COLO829 (cell line): Measurements from ENCODE around the gene MBNL1.
A peak's percentile ranks its signal among the peaks of the same experiment; 100 is the strongest.

Experiments used
- DNase-seq: peaks from one replicate; pipeline ENCODE4 v3.0.0; 2012; ENCODE audit warnings: low spot score

The MBNL1 gene

DNA sequence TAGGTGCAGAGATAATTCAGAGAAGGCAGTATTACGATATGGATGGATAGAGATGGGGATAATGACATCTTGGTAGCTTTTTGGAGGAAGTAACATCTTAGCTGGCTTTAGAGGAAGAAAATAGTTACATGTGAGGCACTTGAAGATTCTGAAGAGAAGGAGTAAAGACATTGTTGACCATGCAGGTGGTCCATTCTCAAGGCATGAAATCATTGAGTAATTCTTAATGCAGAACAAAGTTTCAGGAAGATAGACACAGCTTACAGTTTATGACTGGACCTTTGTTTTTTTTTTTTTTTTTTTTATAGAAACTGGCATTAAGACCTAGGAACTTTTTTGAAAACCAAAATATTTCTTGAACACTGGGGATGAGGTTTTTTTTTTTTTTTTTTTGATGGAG lies 28.2 kb downstream of the MBNL1 start:
- no peak for DNase-seq

- DNase-seq, result peak; percentile 80
These were observed 29.9 kb downstream of the MBNL1 start for GRCh38 chr3:152298393-152299248.

GRCh38 chr3:152299249-152299976 lies 30.7 kb downstream of the MBNL1 start:
- no peak for DNase-seq

- no peak for DNase-seq
These were observed 31.5 kb downstream of the MBNL1 start for GRCh38 chr3:152300029-152300731.

DNA sequence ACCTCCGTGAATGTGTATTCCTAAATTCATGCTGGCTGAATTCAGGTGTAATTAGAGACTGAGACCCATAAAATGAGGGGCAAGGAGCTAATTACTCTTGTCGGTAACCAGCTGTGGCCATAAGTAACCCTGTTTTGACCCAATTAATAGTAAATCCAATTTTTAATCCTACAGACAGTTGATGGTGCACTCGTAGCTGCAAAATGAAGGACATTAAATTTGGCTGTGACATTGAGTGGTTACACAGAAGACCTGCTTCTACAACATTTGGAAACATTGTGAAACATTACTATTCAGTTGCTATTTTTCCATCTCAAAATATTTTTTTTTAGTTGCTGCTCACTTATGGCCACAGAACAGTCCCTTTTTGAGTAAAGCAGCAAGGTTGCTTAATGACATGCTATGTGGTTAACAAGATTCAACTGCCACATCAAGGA lies 33.0 kb downstream of the MBNL1 start:
- no peak for DNase-seq

- DNase-seq, result peak; percentile 43
These were observed 33.8 kb downstream of the MBNL1 start for GRCh38 chr3:152302521-152303021.

DNA sequence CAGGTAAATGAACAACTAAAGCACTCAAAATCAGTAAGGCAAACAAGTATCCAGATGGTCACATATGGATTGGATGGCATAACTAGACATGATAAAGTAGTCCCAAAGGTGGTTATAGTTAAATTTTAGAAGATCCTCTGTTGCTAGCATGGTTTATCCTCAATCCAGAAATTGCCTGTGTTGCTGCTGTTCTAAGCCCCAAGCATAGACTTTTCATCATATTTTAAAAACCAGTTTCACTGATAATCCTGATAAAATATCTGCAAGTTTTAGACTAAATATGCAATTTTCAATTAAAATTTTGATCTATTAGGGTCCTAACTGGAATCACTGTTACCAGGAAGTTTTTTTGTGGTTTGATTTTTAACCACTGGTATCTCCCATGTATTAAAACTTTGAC lies 35.4 kb downstream of the MBNL1 start:
- no peak for DNase-seq

DNA sequence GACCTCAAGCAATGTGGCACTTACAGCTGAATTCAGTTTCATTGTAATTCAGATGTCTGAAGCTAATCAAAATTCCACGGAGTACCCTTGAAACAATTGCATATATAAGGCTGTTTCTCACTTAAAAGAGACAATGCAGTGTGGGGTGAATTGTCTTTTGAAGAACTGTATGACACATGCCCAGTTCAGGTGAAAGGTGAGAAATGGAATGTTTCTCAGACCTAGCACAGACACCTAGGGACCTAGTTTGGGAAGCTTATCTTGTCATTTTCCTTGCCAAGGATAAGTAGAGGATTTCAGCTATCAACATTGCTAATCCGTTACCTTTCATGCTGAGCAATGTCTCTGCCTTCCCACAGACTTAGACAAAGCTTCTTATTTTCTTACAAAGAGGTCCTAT lies 36.3 kb downstream of the MBNL1 start:
- DNase-seq, result no peak

DNA sequence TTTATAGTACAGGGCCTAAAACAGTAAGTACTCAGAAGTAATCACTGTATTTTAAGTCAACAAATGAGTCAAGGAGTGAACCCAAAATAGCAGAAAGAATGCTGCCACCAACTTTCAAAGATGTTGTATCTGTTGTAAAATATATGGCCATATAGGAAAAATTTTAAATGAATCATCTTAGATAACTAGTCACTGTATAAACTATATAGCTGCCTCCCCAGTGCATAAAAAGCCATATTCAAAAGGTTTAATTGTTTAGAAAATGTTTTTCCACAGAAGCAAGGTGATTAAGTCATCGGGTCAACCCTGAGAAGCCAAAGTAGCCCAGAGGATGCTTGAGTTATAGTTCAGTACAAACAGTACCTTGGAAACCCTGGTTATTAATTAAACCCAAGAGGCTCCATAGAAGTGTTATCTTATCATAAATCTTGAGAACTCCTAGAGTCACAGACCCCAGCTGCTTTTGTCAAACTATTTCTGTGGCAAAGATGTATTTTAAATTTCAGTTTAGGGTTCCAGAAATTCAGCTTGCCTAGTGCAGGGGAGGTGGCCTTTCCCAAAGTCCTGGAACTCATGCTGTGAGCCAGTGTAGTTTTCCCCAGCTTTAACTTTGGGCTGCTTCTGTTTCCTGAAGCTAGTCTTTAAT lies 39.2 kb downstream of the MBNL1 start:
- no peak for DNase-seq

DNA sequence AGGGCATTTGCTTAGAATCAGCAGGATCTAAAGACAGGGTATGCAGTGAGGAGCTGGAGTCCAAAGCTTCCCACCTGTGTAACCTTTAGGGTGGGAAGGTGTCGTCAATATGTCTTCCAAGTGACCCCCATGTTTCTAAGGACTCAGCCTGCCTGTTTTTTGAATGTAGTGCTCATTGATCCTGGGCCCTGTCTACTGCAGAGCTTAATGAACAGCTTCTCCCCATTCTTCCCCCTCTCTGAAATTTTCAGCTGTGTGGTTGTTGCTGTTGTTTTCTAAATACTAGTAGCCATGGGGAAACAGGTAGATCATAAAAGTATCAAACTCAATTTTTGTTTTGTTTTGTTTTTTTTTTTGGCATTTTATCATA lies 39.7 kb downstream of the MBNL1 start:
- DNase-seq, result no peak

- DNase-seq, result no peak
These were observed 40.3 kb downstream of the MBNL1 start for GRCh38 chr3:152309031-152309430.

- DNase-seq, result no peak
These were observed 41.0 kb downstream of the MBNL1 start for GRCh38 chr3:152309535-152310307.

DNA sequence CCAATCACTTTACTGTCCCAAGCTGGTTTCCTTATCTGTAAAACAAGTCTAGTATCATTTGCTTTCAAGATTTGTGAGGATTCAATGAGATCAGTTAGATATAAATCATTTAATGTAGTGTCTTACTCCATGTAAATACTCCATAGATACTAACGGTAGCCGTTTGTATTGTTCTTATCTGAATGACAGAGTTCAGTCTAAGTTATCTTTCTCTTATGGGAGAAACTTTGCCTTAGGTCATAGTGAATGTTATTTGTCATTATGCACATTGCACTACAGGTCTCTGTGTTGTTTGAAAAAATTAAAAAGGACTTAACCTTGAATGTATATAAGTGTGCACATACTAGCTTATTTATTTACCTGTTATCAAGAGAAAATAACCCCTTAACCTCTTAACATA lies 44.7 kb downstream of the MBNL1 start:
- DNase-seq, result no peak

- DNase-seq, result no peak
These were observed 45.2 kb downstream of the MBNL1 start for GRCh38 chr3:152313914-152314313.

DNA sequence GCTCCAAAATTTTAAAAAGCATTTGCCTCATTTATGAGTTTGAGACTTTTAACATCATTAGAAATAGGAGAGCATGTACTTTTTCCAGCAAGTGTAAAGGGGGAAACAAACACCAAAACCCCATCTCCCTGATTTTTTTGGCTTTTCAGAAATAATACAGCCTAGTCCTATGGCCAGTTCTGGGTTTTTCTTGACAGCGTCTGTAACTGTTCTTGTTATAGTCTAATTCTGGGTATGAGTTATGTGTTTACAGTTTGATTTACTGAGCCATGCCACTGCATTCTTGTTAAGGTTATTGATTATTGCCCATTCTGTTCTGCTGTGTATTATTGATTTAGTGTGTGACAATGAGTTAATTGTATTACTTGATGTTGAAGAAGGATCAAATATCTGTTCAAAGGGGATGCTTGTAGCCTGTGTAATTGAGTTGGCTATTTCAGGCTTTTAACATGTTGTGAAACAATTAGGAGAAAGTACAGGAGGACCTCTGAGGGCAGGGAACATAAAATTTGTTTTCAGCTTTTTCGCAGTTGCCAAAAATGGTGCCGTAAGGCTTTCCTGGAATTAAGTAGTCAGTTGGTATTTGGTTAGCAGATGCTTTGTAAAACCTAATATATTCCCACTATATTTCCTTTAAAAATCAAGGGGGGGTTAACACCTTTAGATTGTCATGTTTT lies 46.1 kb downstream of the MBNL1 start:
- no peak for DNase-seq

- peak; percentile 37 for DNase-seq
These were observed 46.9 kb downstream of the MBNL1 start for GRCh38 chr3:152315623-152316022.

DNA sequence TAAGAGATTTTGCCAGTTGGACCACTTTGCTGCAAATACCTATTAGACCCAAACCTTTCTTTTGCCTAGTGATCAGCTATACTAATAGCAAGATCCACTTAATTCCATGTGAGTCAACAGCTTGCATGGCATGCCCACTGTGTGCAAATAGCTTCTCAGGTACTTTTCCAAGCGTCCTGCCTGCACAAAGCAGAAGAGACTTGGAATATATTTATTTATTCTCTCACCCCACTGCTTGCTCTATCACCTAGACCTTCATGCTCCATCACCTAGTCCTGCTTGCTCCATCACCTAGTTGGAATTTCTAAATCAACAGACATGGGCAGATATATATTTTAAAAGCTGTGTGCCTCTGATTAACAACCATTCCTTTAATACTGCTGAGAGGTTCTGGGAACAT lies 47.6 kb downstream of the MBNL1 start:
- no peak for DNase-seq

DNA sequence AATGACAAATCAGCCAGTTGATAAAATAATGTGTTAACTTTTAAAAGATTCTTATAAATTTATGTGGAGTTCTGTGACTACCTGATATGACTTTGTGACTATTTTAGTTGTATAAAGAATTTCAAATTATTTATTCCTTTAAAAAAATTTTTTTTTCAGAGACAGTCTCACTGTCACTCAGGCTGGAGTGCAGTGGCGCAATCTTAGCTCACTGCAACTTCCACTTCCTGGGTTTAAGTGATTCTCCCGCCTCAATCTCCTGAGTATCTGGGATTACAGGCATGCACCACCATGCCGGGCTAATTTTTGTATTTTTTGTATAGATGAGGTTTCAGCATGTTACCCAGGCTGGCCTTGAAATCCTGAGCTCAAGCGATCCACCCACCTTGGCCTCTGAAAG lies 48.5 kb downstream of the MBNL1 start:
- DNase-seq, result no peak

GRCh38 chr3:152317956-152318355 lies 49.2 kb downstream of the MBNL1 start:
- no peak for DNase-seq

GRCh38 chr3:152318512-152318911 lies 49.8 kb downstream of the MBNL1 start:
- no peak for DNase-seq

GRCh38 chr3:152319256-152319655 lies 50.5 kb downstream of the MBNL1 start:
- no peak for DNase-seq
